Ammon's horn (tissue), 1 donor: Measurements from ENCODE around the gene ARHGEF3.

Experiments used
- DNase-seq: peaks from one replicate; pipeline ENCODE4 v3.0.0-alpha.2; 2016; ENCODE audit warnings: low spot score

ARHGEF3 gene

GRCh38 chr3:56801662-56802377 lies at the start of gene ARHGEF3:
Gene ARHGEF3 (minus strand): TSS chr3:56801949. CDS start chr3:56801798, 151 bp downstream.
- peak; percentile 96 for DNase-seq

- DNase-seq = no peak
Observed at GRCh38 chr3:56849698-56850097, 47.9 kb upstream of the ARHGEF3 start.

- DNase-seq = no peak
Observed at GRCh38 chr3:56845505-56845904, 43.8 kb upstream of the ARHGEF3 start.

- no peak for DNase-seq
Observed at GRCh38 chr3:56844536-56844935, 42.8 kb upstream of the ARHGEF3 start.

DNA sequence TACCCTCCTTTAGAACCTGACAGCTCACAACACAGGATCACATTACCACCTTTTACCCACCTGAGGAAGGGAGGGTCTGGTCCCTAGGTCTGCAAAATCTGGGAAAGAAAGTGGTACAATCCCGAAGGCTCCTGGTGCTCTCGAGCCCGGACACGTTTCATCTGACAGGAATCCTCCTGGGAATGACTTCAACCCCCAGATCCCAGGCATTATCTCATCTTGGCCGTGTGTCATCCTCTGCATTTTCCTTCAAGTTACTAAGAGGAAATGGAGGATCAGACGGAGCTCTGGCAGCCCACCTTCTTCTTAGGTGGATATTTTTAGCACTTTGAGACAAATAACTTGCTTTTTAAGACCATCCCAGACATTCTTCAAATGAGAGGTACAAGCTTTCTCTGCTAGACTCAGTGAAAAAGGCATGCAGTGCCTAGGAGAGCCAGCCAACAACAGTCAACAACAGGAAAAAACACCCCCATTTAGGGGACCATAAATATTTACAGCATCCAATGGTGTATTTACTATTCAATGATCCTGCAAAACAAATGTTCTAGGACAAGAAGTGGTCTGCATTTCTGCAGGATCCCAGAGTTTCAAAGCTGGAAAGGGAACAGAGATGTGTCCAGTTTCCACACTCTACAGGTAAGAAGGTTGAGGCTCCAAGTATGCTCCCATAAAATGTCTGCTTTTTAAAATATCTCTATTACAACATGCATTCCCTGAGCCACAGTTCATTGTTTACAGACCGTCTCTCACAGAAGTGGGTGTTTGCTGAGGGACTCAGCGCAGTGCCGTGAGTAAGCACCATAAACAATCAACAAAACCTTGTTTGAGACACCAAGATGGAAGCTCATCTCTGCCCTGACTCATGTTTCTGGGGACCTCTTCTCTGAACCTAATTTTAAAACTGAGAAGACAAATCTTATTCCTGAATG lies 38.3 kb upstream of the ARHGEF3 start:
- no peak for DNase-seq

DNA sequence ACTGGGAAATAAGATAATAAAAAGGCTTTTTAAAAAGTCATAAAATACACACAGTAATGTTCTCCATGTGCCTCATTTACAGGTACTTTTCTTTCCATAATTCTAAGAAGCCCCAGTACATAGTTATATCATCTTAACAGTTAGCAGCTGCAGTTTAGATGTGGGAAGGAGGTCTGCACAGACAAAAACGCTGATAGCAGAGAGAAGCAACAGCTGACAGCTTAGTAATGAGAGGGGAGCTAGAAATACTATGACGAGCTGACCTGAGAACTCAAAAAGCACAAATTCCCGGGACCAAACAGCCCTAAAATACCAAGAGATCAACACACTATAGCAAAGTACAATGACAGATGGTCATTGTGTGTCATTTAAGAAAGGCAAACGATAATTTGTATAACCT lies 36.7 kb upstream of the ARHGEF3 start:
- no peak for DNase-seq

DNA sequence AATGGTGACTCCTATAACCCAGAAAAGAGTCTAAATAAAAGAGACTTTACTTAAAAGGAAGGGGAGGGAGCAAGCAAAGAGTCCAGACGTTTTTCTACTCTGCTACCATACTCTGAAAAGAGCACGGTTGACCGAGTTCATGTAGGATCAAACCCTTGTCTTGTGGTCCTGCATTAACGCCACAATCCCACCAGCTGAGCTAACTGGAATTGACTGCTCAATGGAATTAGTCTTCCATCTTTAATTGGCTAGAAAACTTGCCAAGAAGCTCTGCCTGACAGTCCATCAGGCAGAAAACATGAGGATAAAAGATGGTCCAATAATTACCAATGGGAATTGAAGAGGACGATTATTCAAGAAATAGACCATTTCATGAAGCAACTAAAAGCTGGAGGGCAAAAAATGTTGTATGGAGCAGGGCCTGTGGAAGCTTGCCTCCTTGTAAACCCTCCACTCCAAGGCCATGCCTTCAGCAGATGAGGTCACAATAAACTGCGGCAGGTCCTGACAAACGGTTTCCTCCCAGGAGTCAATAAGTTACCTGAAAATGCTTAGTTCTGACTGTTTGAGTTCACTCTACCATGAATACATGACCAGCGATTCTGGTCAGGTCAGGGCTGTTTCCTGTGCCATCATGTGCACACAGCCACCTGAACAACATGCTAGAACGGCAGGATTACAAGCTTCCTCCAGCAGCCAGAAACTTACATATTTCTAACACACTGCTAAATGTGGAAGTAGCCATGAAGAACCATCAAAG lies 35.6 kb upstream of the ARHGEF3 start:
- DNase-seq = no peak

- no peak for DNase-seq
Observed at GRCh38 chr3:56836276-56837163, 34.8 kb upstream of the ARHGEF3 start.

DNA sequence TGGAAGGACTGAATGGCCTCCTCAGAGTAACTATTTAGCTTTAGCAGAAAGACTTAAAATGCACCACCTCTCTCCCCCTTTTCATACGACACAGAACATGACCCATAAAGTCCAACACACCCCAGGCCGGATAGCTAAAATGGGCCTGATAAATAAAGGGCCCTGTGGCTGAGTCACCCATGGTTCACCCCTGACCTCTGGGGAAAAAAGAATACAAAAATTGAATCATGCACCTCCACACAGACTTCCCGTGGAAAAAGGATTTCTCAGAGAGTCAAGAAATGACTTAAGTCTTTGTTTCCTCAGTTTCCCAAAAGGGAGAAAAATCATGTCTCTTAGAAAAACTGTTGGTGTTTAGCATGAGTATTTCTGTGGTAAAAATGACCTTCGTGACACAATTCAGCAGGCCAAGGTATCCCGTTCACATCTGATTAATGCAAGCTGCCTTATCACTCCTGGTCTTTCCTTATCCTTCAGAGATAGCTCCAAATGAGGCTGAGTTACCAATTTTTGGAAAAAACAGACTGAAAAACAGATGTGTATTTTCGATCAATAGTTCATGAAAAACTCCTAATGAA lies 34.0 kb upstream of the ARHGEF3 start:
- no peak for DNase-seq

- no peak for DNase-seq
Observed at GRCh38 chr3:56833536-56833935, 31.8 kb upstream of the ARHGEF3 start.

- no peak for DNase-seq
Observed at GRCh38 chr3:56833022-56833421, 31.3 kb upstream of the ARHGEF3 start.

DNA sequence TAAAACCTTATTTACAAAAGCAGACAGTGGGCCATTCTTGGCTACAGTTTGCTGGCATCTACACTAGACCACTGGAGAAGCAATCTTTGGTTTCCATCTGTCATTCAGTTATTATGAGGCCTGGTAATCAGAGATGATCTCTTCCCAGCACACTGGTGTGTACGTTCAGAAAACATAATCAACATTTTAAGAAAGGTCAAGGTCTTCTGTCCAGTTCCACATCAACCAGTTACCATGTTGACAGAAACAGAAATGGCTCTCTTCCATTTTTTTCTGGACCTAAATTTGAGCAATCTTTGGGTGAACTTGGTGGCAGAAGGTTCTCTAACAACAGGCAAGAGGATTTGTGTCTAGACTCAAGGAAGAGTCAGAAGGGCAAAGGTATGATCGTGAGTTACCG lies 29.8 kb upstream of the ARHGEF3 start:
- DNase-seq = no peak

DNA sequence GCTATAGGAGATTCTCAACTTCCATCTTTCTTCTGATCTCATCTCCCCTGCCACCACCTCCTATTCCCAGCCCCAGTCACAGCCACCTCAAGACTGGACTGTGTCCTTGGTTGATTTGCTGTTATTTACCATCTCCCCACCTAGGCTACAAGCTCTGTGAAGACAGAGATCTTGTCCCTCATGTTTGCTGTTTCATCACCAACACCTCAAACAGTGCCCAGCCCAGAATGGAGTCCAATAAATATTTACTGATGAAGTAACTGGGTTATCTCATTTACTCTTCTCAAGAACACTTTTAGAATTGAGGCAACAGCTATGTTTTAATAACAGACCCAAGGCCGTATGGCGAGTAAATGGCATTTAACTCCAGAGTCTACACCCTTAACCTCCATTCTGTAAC lies 29.1 kb upstream of the ARHGEF3 start:
- DNase-seq = no peak

DNA sequence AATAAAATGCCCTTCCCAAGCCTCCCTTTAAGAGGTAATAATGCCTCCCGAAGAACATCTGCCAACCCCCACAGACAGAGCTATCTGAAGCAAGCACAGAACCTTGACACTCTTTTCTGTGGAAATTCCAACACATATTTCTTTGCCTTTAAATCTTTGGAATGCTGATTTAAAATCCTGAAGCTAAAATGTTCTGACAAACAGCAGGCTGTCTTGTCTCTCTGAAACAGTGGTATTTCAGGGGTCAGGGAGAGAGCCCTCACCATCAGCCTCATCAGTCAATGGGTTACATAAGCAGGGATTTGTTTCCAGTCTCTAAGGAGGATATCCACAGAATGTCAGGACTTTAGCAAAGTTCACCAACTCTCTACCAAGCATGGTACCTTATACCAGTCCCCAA lies 27.8 kb upstream of the ARHGEF3 start:
- no peak for DNase-seq

GRCh38 chr3:56826831-56827722 lies 25.3 kb upstream of the ARHGEF3 start:
- no peak for DNase-seq

- DNase-seq = no peak
Observed at GRCh38 chr3:56825567-56826438, 24.1 kb upstream of the ARHGEF3 start.

DNA sequence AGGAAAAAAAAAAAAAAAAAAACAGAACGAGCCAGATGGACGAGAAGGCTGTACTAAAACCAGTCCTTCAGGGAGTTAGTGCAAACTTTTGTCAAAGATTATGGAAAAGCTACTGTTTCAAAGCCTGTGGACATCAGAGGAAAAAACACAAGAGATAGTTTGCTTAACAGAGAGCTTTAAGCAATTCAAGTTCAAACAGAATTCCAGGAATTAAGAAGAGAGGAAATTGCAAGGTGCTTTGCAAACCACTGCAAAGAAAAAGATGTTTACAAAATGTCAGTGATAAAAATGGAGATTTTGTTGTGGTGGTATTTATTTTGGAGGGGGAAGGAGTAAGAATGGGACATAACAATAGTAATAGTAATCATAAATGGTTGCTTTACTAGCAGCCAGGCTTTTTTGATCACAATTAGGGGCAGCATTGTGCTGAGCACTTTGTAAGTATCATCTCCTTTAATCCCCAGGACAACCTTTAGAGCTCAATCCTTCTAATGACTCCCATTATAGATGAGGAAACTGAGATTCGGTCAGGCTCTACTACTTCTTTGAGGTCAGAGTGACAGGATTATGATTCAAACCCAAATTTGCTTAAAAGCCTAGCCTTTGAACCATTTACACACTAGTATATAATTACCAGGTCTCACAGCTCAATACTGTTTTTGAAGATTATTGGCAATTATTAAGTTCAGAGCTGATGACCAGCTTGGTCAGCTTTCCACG lies 22.4 kb upstream of the ARHGEF3 start:
- DNase-seq = no peak

GRCh38 chr3:56823421-56823926 lies 21.7 kb upstream of the ARHGEF3 start:
- no peak for DNase-seq
